ENCODE measurements around the gene MDK. TPM values are rescaled to one million over a fixed set of nuclear protein-coding genes. Genes with fewer than 3 reads are reported as not detected.

The MDK gene
- total RNA-seq, 1 experiment from 2014 or later = 286 TPM

GRCh38 chr11:46383404-46383758, 1.9 kb downstream of the MDK start:
- H3K27ac ChIP-seq (ENCODE audit: low read depth, low read length) = peak overlapping the region; percentile 41; the same call in 1 of the 2 replicates
- no peak for DNase-seq (ENCODE audit: low read depth, low spot score)
- H3K9me2 ChIP-seq (ENCODE audit: insufficient read depth) = no peaks in the 10 kb centered on the region
- peak overlapping the region; percentile 85 for H3K4me2 ChIP-seq (ENCODE audit: low read length)
- ATAC-seq = peak; percentile 5
- ChIA-PET POLR2A (interaction anchor here (0.6 to 1.5 kb wide), 3 partner anchors 9 to 143 kb away, joined by 3 to 5 read pairs (median 4); partner anchors contain the start of gene CHRM4), RAD21 (ENCODE audit: low non-redundant PET in 1 of 2, low total read pairs in 2 of 2, uncharacterized antibody in 2 of 2, unreplicated experiment in 2 of 2) (no interaction called here), CTCF (interaction anchor here (0.7 to 1.6 kb wide), 16 partner anchors 9 to 536 kb away, joined by 3 to 13 read pairs (median 4); partner anchors contain the start of genes ARHGAP1, CHRM4, CRY2 and DGKZ)
- H4K20me1 ChIP-seq (ENCODE audit: insufficient read depth) = no peaks in the 10 kb centered on the region
- no peaks in the 10 kb centered on the region for H3K36me3 ChIP-seq (ENCODE audit: control insufficient read depth in 1 of 2, insufficient read depth in 2 of 2, low read length in 2 of 2)
- H3K4me1 ChIP-seq (ENCODE audit: control insufficient read depth in 1 of 2, insufficient read depth in 2 of 2, low read length in 2 of 2) = peaks cover 28 to 74% of the 10 kb centered on the region in 2 experiments
- H3K79me2 ChIP-seq (ENCODE audit: insufficient read depth, low read length) = peaks cover 12% of the 10 kb centered on the region; the same call in 1 of the 2 replicates
- intact Hi-C loops (cut with micrococcal nuclease) = loop anchor here (10.0 kb wide), 2 partner anchors 231 to 421 kb away; partner anchors contain the start of genes ATG13 and HARBI1
- no peaks in the 10 kb centered on the region for H3K9me3 ChIP-seq (ENCODE audit: control insufficient read depth in 1 of 2, insufficient read depth in 1 of 2, low read depth in 1 of 2, low read length in 2 of 2)
- H3K9ac ChIP-seq (ENCODE audit: low read length) = peak overlapping the region; percentile 35
- no peaks in the 10 kb centered on the region for H3K27me3 ChIP-seq (ENCODE audit: insufficient read depth, low read length)
- TF ChIP-seq CEBPB (IDR thresholded peaks at IDR 0.05; ENCODE audit: low read depth) = no peak
- no TSS peak for BruUV-seq (replicated peaks)
- peak overlapping the region; percentile 15 to 85 for H3K4me3 ChIP-seq (replicated peaks in 1 of 2; ENCODE audit: low read depth in 1 of 2, low read length in 2 of 2)
- no peak overlapping the region for H2AFZ ChIP-seq (ENCODE audit: low read depth, low read length, poor library complexity, severe bottlenecking)

GRCh38 chr11:46383974-46384701, 2.7 kb downstream of the MDK start:
- Histone ChIP-seq H3K4me3 (replicated peaks in 1 of 2; ENCODE audit: low read depth in 1 of 2, low read length in 2 of 2) (peak overlapping the region; percentile 11 to 85; a peak in 2 of 4 replicates), H3K9ac (ENCODE audit: low read length) (peak overlapping the region; percentile 35), H3K4me1 (ENCODE audit: control insufficient read depth in 1 of 2, insufficient read depth in 2 of 2, low read length in 2 of 2) (peaks cover 28 to 80% of the 10 kb centered on the region in 2 experiments), H2AFZ (ENCODE audit: low read depth, low read length, poor library complexity, severe bottlenecking) (no peak overlapping the region), H3K36me3 (ENCODE audit: control insufficient read depth in 1 of 2, insufficient read depth in 2 of 2, low read length in 2 of 2) (no peaks in the 10 kb centered on the region), H4K20me1 (ENCODE audit: insufficient read depth) (no peaks in the 10 kb centered on the region), H3K27me3 (ENCODE audit: insufficient read depth, low read length) (no peaks in the 10 kb centered on the region), H3K27ac (ENCODE audit: low read depth, low read length) (peak overlapping the region; percentile 41; the same call in 1 of the 2 replicates), H3K4me2 (ENCODE audit: low read length) (peak overlapping the region; percentile 85), H3K9me3 (ENCODE audit: control insufficient read depth in 1 of 2, insufficient read depth in 1 of 2, low read depth in 1 of 2, low read length in 2 of 2) (no peaks in the 10 kb centered on the region), H3K79me2 (ENCODE audit: insufficient read depth, low read length) (peaks cover 12% of the 10 kb centered on the region; the same call in 1 of the 2 replicates), H3K9me2 (ENCODE audit: insufficient read depth) (no peaks in the 10 kb centered on the region)
- BruUV-seq (replicated peaks) = no TSS peak
- ATAC-seq (peak; percentile 40), DNase-seq (ENCODE audit: low read depth, low spot score) (peak; percentile 46)
- POLR2A ChIA-PET = interaction anchor here (1.5 kb wide), 1 partner anchor 8 kb away, joined by 4 read pairs; the partner anchor contains the start of gene CHRM4
- RAD21 ChIA-PET (ENCODE audit: low non-redundant PET in 1 of 2, low total read pairs in 2 of 2, uncharacterized antibody in 2 of 2, unreplicated experiment in 2 of 2) = no interaction called here
- no peak for TF ChIP-seq TCF7L2 (IDR thresholded peaks at IDR 0.05; ENCODE audit: borderline replicate concordance, extremely low read depth, insufficient read depth, insufficient read length)
- CTCF ChIA-PET = interaction anchor here (0.8 to 1.6 kb wide), 12 partner anchors 8 to 317 kb away, joined by 3 to 13 read pairs (median 4); partner anchors contain the start of genes ARHGAP1, CHRM4 and ZNF408
- intact Hi-C loops (cut with micrococcal nuclease) = loop anchor here (10.0 kb wide), 2 partner anchors 231 to 421 kb away; partner anchors contain the start of genes ATG13 and HARBI1
